HCT116 (cell line): Measurements from ENCODE around the gene FAM219A. TPM values are rescaled to one million over a fixed set of nuclear protein-coding genes. Genes with fewer than 3 reads are reported as not detected.

ENCODE experiments used
- ATAC-seq: fragments of 200-7000 bp; cut with Tn5 transposase; 2 replicates; pipeline ENCODE4 v1.9.1; 2020; ENCODE audit warnings: mild to moderate bottlenecking, moderate library complexity
- BruUV-seq: library from RNA; stranded (reverse); fragments of 400-500 nt; replicated peaks from 2 replicates; lab custom pipeline; 2021; lab: Mats Ljungman, UMichigan
- CTCF ChIA-PET: fragments of 300-600 bp; sonication (Branson Sonifier 250); formaldehyde crosslinking; loops from one replicate; lab custom pipeline; 2021; ENCODE audit warnings: antibody characterized with exemption; lab: Charles Lee
- POLR2A ChIA-PET: fragments of 300-600, 350-600 bp; sonication (Branson Sonifier 250); formaldehyde crosslinking; loops from one replicate; lab custom pipeline; 2021; ENCODE audit warnings: antibody characterized with exemption; lab: Charles Lee
- RAD21 ChIA-PET, 2 experiments: fragments of 300-600 bp; sonication (Branson Sonifier 250); formaldehyde crosslinking; loops; one replicate each; lab custom pipeline; 2023; ENCODE audit warnings: low total read pairs in 2 of 2; ENCODE audit not compliant: uncharacterized antibody in 2 of 2, unreplicated experiment in 2 of 2, low non-redundant PET in 1 of 2; lab: Charles Lee
- DNase-seq: peaks from one replicate; pipeline ENCODE4 v3.0.0-alpha.2; 2010; ENCODE audit warnings: low read depth, low spot score
- H2AFZ ChIP-seq: fragments of 200-600 bp; shearing (Covaris generic), sonication (generic); 2 replicates; pipeline ENCODE4 v1.6.1; 2017; ENCODE audit warnings: low read depth, mixed run types, mixed read lengths, antibody characterized with exemption, low read length; ENCODE audit not compliant: poor library complexity, severe bottlenecking
- H3K27ac ChIP-seq: 2 replicates; pipeline ENCODE4 v1.5.1; 2012; ENCODE audit warnings: low read depth, low read length
- H3K27me3 ChIP-seq: fragments of 200-600 bp; sonication (generic); 2 replicates; pipeline ENCODE4 v1.6.1; 2016; ENCODE audit warnings: mixed run types, low read length, mixed read lengths; ENCODE audit not compliant: insufficient read depth
- H3K36me3 ChIP-seq, 2 experiments: fragments of 200-500 bp in 1 of 2; fragments of 200-600 bp in 1 of 2; sonication (Bioruptor generic) in 1 of 2; sonication (generic) in 1 of 2; 2 replicates each; pipeline versions ENCODE4 v1.5.1 to v1.6.1; 2014 to 2016; ENCODE audit warnings: low read length in 2 of 2, inconsistent platforms in 1 of 2, mixed read lengths in 1 of 2, mixed run types in 1 of 2; ENCODE audit not compliant: insufficient read depth in 2 of 2, control insufficient read depth in 1 of 2
- H3K4me1 ChIP-seq, 2 experiments: fragments of 200-600 bp in 1 of 2; sonication (generic) in 1 of 2; 2 replicates each; pipeline versions ENCODE4 v1.5.1 to v1.6.1; 2012 to 2017; ENCODE audit warnings: low read length in 2 of 2, inconsistent platforms in 1 of 2, mild to moderate bottlenecking in 1 of 2, mixed read lengths in 1 of 2, mixed run types in 1 of 2, moderate library complexity in 1 of 2; ENCODE audit not compliant: insufficient read depth in 2 of 2, control insufficient read depth in 1 of 2
- H3K4me2 ChIP-seq: fragments of 200-600 bp; sonication (generic); 2 replicates; pipeline ENCODE4 v1.6.1; 2017; ENCODE audit warnings: mixed run types, low read length, mixed read lengths
- H3K4me3 ChIP-seq, 2 experiments: fragments of 200-600 bp in 1 of 2; sonication (generic) in 1 of 2; replicated peaks in 1 of 2; 2 replicates each; pipeline ENCODE4 v1.5.1; 2011 to 2016; ENCODE audit warnings: low read length in 2 of 2, control low read depth in 1 of 2, low read depth in 1 of 2, mild to moderate bottlenecking in 1 of 2, mixed read lengths in 1 of 2, mixed run types in 1 of 2
- H3K79me2 ChIP-seq: fragments of 200-600 bp; sonication (generic); 2 replicates; pipeline ENCODE4 v1.6.1; 2017; ENCODE audit warnings: mild to moderate bottlenecking, mixed run types, low read length, moderate library complexity, mixed read lengths; ENCODE audit not compliant: insufficient read depth
- H3K9ac ChIP-seq: fragments of 200-600 bp; sonication (generic); 2 replicates; pipeline ENCODE4 v1.6.1; 2016; ENCODE audit warnings: low read length, mixed read lengths
- H3K9me2 ChIP-seq: fragments of 200-600 bp; sonication (generic), shearing (Covaris generic); 2 replicates; pipeline ENCODE4 v1.6.1; 2017; ENCODE audit warnings: mixed run types, mild to moderate bottlenecking, moderate library complexity; ENCODE audit not compliant: insufficient read depth
- H3K9me3 ChIP-seq, 2 experiments: fragments of 200-500 bp in 1 of 2; fragments of 200-600 bp in 1 of 2; sonication (Bioruptor generic) in 1 of 2; sonication (generic) in 1 of 2; 2 replicates each; pipeline ENCODE4 v1.6.1; 2014 to 2017; ENCODE audit warnings: low read length in 2 of 2, mixed read lengths in 2 of 2, inconsistent platforms in 1 of 2, low read depth in 1 of 2, mild to moderate bottlenecking in 1 of 2, mixed run types in 1 of 2, moderate library complexity in 1 of 2; ENCODE audit not compliant: control insufficient read depth in 1 of 2, insufficient read depth in 1 of 2
- H4K20me1 ChIP-seq: fragments of 200-600 bp; sonication (generic), shearing (Covaris generic); 2 replicates; pipeline ENCODE4 v1.6.1; 2017; ENCODE audit warnings: mixed run types, mild to moderate bottlenecking, moderate library complexity; ENCODE audit not compliant: insufficient read depth
- ATF3 ChIP-seq: IDR thresholded peaks from 2 replicates; pipeline ENCODE4 v1.6.1; 2012
- CBX3 ChIP-seq: IDR thresholded peaks from 2 replicates; pipeline ENCODE4 v1.6.1; 2012; ENCODE audit warnings: low read depth
- CEBPB ChIP-seq: IDR thresholded peaks from 2 replicates; pipeline ENCODE4 v1.6.1; 2012; ENCODE audit warnings: low read depth
- CTCF ChIP-seq, 3 experiments: fragments of 200-600 bp in 1 of 3; sonication (generic) in 1 of 3; IDR thresholded peaks in 2 of 3; conservative IDR thresholded peaks in 1 of 3; 2 replicates each; pipeline ENCODE4 v1.5.1; 2012 to 2017; ENCODE audit warnings: low read depth in 2 of 3, low read length in 2 of 3, antibody characterized with exemption in 1 of 3, borderline replicate concordance in 1 of 3, control low read depth in 1 of 3, mild to moderate bottlenecking in 1 of 3, mixed read lengths in 1 of 3, mixed run types in 1 of 3, moderate library complexity in 1 of 3; ENCODE audit not compliant: insufficient read depth in 1 of 3
- EZH2phosphoT487 ChIP-seq: fragments of 200-600 bp; IDR thresholded peaks from 2 replicates; pipeline ENCODE4 v1.6.1; 2018; ENCODE audit warnings: antibody characterized with exemption, borderline replicate concordance
- JUND ChIP-seq: IDR thresholded peaks from 2 replicates; pipeline ENCODE4 v1.6.1; 2012
- MAX ChIP-seq: IDR thresholded peaks from 2 replicates; pipeline ENCODE4 v1.6.1; 2012
- POLR2A ChIP-seq: IDR thresholded peaks from 2 replicates; pipeline ENCODE4 v1.7.0; 2011; ENCODE audit warnings: borderline replicate concordance; ENCODE audit not compliant: insufficient read depth, insufficient read length; ENCODE audit errors: extremely low read depth
- RAD21 ChIP-seq: IDR thresholded peaks from 2 replicates; pipeline ENCODE4 v1.6.1; 2012; ENCODE audit warnings: low read depth, mild to moderate bottlenecking
- REST ChIP-seq: IDR thresholded peaks from 2 replicates; pipeline ENCODE4 v1.6.1; 2012; ENCODE audit warnings: low read depth
- SIN3A ChIP-seq: IDR thresholded peaks from 2 replicates; pipeline ENCODE4 v1.6.1; 2012; ENCODE audit warnings: low read depth
- SP1 ChIP-seq: IDR thresholded peaks from 2 replicates; pipeline ENCODE4 v1.6.1; 2012; ENCODE audit warnings: low read depth
- SRF ChIP-seq: IDR thresholded peaks from 2 replicates; pipeline ENCODE4 v1.6.1; 2012; ENCODE audit warnings: low read depth
- TCF7L2 ChIP-seq: IDR thresholded peaks from 2 replicates; pipeline ENCODE4 v1.7.0; 2011; ENCODE audit warnings: borderline replicate concordance, inconsistent platforms; ENCODE audit not compliant: insufficient read depth, insufficient read length; ENCODE audit errors: extremely low read depth
- YY1 ChIP-seq: IDR thresholded peaks from 2 replicates; pipeline ENCODE4 v1.6.1; 2011; ENCODE audit warnings: low read length, low read depth, moderate library complexity, mild to moderate bottlenecking; ENCODE audit not compliant: insufficient replicate concordance; ENCODE audit errors: extremely low read depth
- ZBTB33 ChIP-seq: IDR thresholded peaks from 2 replicates; pipeline ENCODE4 v1.6.1; 2011; ENCODE audit warnings: mild to moderate bottlenecking, low read length, moderate library complexity; ENCODE audit not compliant: insufficient replicate concordance; ENCODE audit errors: extremely low read depth
- ZNF274 ChIP-seq: fragments of 200-500 bp; sonication (Bioruptor generic); IDR thresholded peaks from 2 replicates; pipeline ENCODE4 v1.6.1; 2014; ENCODE audit warnings: mild to moderate bottlenecking, low read depth, low read length, inconsistent platforms
- intact Hi-C: fragments of 100-400 bp; cut with micrococcal nuclease; formaldehyde crosslinking; loops from 2 replicates; pipeline ENCODE4 v1.10.0; 2022
- total RNA-seq: library from RNA; stranded (reverse); gene quantifications from one replicate; pipeline ENCODE4 v1.2.1, GENCODE V29; 2021; ENCODE audit not compliant: unreplicated experiment

The FAM219A gene
- total RNA-seq, 1 experiment from 2014 or later, result 13.4 TPM

- ATAC-seq, result no peak
- ChIA-PET RAD21 (no interaction called here), POLR2A (no interaction called here), CTCF (no interaction called here)
- Histone ChIP-seq H4K20me1 (no peaks in the 10 kb centered on the region), H3K27ac (no peak overlapping the region), H3K79me2 (no peaks in the 10 kb centered on the region), H3K9ac (no peak overlapping the region), H3K9me2 (no peaks in the 10 kb centered on the region), H2AFZ (no peak overlapping the region), H3K4me2 (no peak overlapping the region), H3K9me3 (no peaks in the 10 kb centered on the region), H3K36me3 (no peaks in the 10 kb centered on the region), H3K4me1 (0 out of 4 replicates have a peak, but pooled peaks cover 0 to 6% of the 10 kb centered on the region in 2 experiments), H3K27me3 (no peaks in the 10 kb centered on the region), H3K4me3 (no peak overlapping the region)
- intact Hi-C loops, result no loop called here
- no TSS peak for BruUV-seq
- TF ChIP-seq TCF7L2 (no peak), JUND (no peak), CEBPB (no peak), SRF (no peak), ATF3 (no peak), MAX (no peak), SP1 (no peak), REST (no peak), SIN3A (no peak), CBX3 (no peak), ZBTB33 (no peak), YY1 (no peak), EZH2phosphoT487 (no peak), POLR2A (no peak), CTCF (IDR thresholded peaks at IDR 0.05 in 2 of 3, conservative IDR thresholded peaks at IDR 0.05 in 1 of 3; ENCODE audit: borderline replicate concordance in 1 of 3, insufficient read depth in 1 of 3, low read depth in 2 of 3, low read length in 2 of 3) (no peak), ZNF274 (no peak), RAD21 (no peak)
- TF ChIP-seq, all 23 proteins: peak for 0
- peak; percentile 4 for DNase-seq
Observed at GRCh38 chr9:34496149-34496712, 37.9 kb upstream of the FAM219A start.
